22Rv1 (cell line): ENCODE data around the gene ANKRD39.

Source experiments
- ZFX ChIP-seq: fragments of 450-650 bp; IDR thresholded peaks from 2 replicates; pipeline ENCODE4 v1.6.1; 2017; ENCODE audit warnings: antibody characterized with exemption, borderline replicate concordance
- TF ChIP-seq, protein P1 (sequence below): fragments of 450-650 bp; IDR thresholded peaks from 2 replicates; pipeline ENCODE4 v1.5.1; 2017; ENCODE audit warnings: mild to moderate bottlenecking

DNA sequence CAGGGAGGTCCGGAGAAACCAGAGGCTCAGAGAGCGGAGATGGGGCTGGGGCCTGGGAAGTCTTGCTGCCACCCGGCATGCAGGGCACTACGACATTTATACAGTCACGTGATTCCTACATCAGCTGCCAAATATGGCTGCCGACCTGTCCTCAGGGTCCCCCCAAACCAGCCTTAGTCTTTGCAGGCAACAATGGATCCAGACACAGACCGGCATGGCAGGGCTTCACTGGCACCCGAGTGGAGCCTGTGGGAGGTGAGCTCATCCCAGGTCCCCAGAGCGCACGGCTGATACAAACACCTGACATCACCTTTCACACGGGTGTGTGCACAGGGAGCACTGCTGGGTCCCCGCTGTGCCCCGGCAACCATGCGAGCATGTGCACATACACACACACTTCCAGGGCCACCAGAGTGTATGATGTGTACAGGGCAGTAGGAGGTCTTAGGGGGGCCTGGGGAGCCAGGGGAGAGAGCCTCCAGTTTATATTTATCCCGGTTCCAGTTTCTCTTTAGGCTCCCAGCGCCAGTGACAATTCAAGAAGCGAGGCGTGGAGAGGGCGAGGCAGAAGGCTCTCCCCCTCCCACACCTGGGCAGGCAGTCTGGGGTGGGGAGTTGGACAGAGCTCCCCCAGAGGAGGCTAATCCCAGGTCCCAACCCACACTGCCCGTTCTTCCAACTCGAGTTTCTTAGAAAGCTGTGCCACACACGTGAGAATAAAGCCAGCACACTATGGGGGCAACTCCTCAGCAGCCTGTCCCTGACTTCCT, 9.4 kb upstream of the ANKRD39 start:
- TF ChIP-seq, protein P1, sequence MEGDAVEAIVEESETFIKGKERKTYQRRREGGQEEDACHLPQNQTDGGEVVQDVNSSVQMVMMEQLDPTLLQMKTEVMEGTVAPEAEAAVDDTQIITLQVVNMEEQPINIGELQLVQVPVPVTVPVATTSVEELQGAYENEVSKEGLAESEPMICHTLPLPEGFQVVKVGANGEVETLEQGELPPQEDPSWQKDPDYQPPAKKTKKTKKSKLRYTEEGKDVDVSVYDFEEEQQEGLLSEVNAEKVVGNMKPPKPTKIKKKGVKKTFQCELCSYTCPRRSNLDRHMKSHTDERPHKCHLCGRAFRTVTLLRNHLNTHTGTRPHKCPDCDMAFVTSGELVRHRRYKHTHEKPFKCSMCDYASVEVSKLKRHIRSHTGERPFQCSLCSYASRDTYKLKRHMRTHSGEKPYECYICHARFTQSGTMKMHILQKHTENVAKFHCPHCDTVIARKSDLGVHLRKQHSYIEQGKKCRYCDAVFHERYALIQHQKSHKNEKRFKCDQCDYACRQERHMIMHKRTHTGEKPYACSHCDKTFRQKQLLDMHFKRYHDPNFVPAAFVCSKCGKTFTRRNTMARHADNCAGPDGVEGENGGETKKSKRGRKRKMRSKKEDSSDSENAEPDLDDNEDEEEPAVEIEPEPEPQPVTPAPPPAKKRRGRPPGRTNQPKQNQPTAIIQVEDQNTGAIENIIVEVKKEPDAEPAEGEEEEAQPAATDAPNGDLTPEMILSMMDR: no peak
- no peak for TF ChIP-seq ZFX
